Measurements from ENCODE around the gene OFD1. TPM values are rescaled to one million over a fixed set of nuclear protein-coding genes. Genes with fewer than 3 reads are reported as not detected.

Gene OFD1
- total and polyA plus RNA-seq, 2 donors (not counting 3 experiments of a cell fraction or from before 2014, with no cell fraction given): 4.7 to 12.0 TPM

DNA sequence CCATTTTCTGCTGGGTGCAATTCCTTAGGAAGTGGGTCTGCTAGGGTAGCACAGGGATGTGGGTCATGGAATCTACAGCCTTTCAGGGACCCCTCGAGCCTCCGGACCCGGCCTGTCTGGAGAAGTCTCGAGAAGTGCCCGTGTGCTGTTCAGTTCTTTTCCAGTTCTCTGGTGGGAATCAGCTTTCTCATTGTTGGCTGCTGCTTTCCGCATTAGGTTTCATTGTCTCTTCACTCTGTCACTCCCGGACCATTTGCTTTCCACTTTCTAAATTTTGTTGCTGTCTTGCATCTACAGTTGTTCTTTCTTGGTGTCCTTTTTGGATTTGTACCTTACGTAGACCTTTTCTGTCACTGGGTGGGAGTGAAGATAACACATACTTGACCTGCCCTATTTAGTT, 39.6 kb upstream of the OFD1 start:
- TF ChIP-seq EZH2 (IDR thresholded peaks at IDR 0.05; ENCODE audit: borderline replicate concordance, low read depth, low read length, severe bottlenecking): no peak
- TF ChIP-seq CTCF (IDR thresholded peaks at IDR 0.05; ENCODE audit: extremely low read depth in 1 of 2, insufficient read depth in 1 of 2, low read depth in 1 of 2, low read length in 2 of 2): no peak
- no peak for TF ChIP-seq FOS (IDR thresholded peaks at IDR 0.05; ENCODE audit: borderline replicate concordance, insufficient read depth, low read length)
- TF ChIP-seq POLR2A (IDR thresholded peaks at IDR 0.05; ENCODE audit: low read depth, low read length): no peak
- TF ChIP-seq GATA2 (IDR thresholded peaks at IDR 0.05; ENCODE audit: insufficient read depth, insufficient read length, low read depth, low read length): no peak
- TF ChIP-seq MYC (IDR thresholded peaks at IDR 0.05; ENCODE audit: low read depth, low read length): no peak
- no peak for TF ChIP-seq JUN (IDR thresholded peaks at IDR 0.05; ENCODE audit: borderline replicate concordance, insufficient read depth, insufficient read length, low read depth)
- TF ChIP-seq, protein P1, sequence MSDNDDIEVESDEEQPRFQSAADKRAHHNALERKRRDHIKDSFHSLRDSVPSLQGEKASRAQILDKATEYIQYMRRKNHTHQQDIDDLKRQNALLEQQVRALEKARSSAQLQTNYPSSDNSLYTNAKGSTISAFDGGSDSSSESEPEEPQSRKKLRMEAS (IDR thresholded peaks at IDR 0.05; ENCODE audit: insufficient read depth, insufficient read length): no peak
- no peak for TF ChIP-seq POLR2AphosphoS5 (IDR thresholded peaks at IDR 0.05; ENCODE audit: insufficient read depth, low read depth, low read length)
- no peaks in the 10 kb centered on the region for H3K9me1 ChIP-seq (replicated peaks; ENCODE audit: control insufficient read depth, extremely low read depth, insufficient read depth, low read length)
- intact Hi-C loops (cut with micrococcal nuclease): no loop called here
- ChIA-PET POLR2A (no interaction called here), CTCF (interaction anchor here (0.6 to 1.7 kb wide), 3 partner anchors 17 to 188 kb away, joined by 3 to 4 read pairs (median 3); no protein-coding TSS in a partner anchor)
- H3K4me2 ChIP-seq (ENCODE audit: insufficient read depth, low read length): no peak overlapping the region
- no peak overlapping the region for H3K9ac ChIP-seq (replicated peaks; ENCODE audit: extremely low read depth, insufficient read depth, low read length)
- H3K79me2 ChIP-seq (ENCODE audit: control insufficient read depth, insufficient read depth, low read length): peaks cover 75% of the 10 kb centered on the region
- no peak for FAIRE-seq
- no peaks in the 10 kb centered on the region for H3K9me3 ChIP-seq (replicated peaks; ENCODE audit: control insufficient read depth, insufficient read depth, low read length)
- no peak overlapping the region for H3K4me3 ChIP-seq (replicated peaks in 1 of 3; ENCODE audit: insufficient read depth in 1 of 3, low read depth in 1 of 3, low read length in 3 of 3)
- no TSS peak for BruUV-seq (replicated peaks)
- H3K27ac ChIP-seq (ENCODE audit: insufficient read depth, low read depth, low read length): no peak overlapping the region
- peaks cover 22% of the 10 kb centered on the region for H3K4me1 ChIP-seq (ENCODE audit: control insufficient read depth, extremely low read depth, insufficient read depth, low read length)
- no peak for DNase-seq (ENCODE audit: low read depth, low spot score)
- no peak overlapping the region for H2AFZ ChIP-seq (ENCODE audit: low read depth, low read length)
- H3K27me3 ChIP-seq (ENCODE audit: control insufficient read depth in 2 of 2, insufficient read depth in 2 of 2, low read length in 2 of 2): no peaks in the 10 kb centered on the region
- dilution Hi-C loops (cut with MboI; ENCODE audit: extremely low pct_ligation_motif_present, low sequenced_read_pairs): no loop called here
- H4K20me1 ChIP-seq (replicated peaks; ENCODE audit: control insufficient read depth, extremely low read depth, insufficient read depth, low read length): peaks cover 3% of the 10 kb centered on the region
- H3K36me3 ChIP-seq (ENCODE audit: control insufficient read depth in 2 of 2, extremely low read depth in 1 of 2, insufficient read depth in 2 of 2, low read length in 2 of 2): no peaks in the 10 kb centered on the region
